Subcutaneous abdominal adipose tissue (tissue), 5 donors: Measurements from ENCODE around the gene AP1M2.
"Not testable (repeated sequence)": the region's sequence is repeated elsewhere in the genome, so short reads cannot be mapped to it uniquely, and the experiment has no call there.

Experiments used
- H3K27ac ChIP-seq: one replicate; pipeline ENCODE4 v1.7.0; 2013; ENCODE audit warnings: low read depth, mild to moderate bottlenecking, inconsistent platforms, low read length, moderate library complexity
- H3K27me3 ChIP-seq, 5 donors: one replicate each; pipeline ENCODE4 v1.7.0; 2013; ENCODE audit warnings: low read length in 5 of 5, inconsistent platforms in 1 of 5; ENCODE audit not compliant: control insufficient read depth in 5 of 5, insufficient read depth in 4 of 5
- H3K36me3 ChIP-seq, 5 donors: one replicate each; pipeline ENCODE4 v1.7.0; 2013; ENCODE audit warnings: low read length in 5 of 5; ENCODE audit not compliant: control insufficient read depth in 5 of 5, insufficient read depth in 5 of 5
- H3K4me1 ChIP-seq, 5 donors: one replicate each; pipeline ENCODE4 v1.7.0; 2013; ENCODE audit warnings: low read length in 5 of 5, mild to moderate bottlenecking in 3 of 5, moderate library complexity in 1 of 5; ENCODE audit not compliant: control insufficient read depth in 5 of 5, insufficient read depth in 5 of 5
- H3K4me3 ChIP-seq, 5 donors: one replicate each; pipeline ENCODE4 v1.7.0; 2013; ENCODE audit warnings: low read length in 5 of 5, low read depth in 1 of 5
- H3K9ac ChIP-seq, 5 donors: one replicate each; pipeline ENCODE4 v1.7.0; 2013; ENCODE audit warnings: low read length in 5 of 5, mild to moderate bottlenecking in 4 of 5, moderate library complexity in 3 of 5
- H3K9me3 ChIP-seq, 5 donors: one replicate each; pipeline ENCODE4 v1.7.0; 2013; ENCODE audit warnings: low read length in 5 of 5; ENCODE audit not compliant: control insufficient read depth in 5 of 5
- donor health status: healthy.
- donor health status: healthy.
- donor health status: healthy.
- donor health status: healthy.
- donor health status: healthy.

The AP1M2 gene

DNA sequence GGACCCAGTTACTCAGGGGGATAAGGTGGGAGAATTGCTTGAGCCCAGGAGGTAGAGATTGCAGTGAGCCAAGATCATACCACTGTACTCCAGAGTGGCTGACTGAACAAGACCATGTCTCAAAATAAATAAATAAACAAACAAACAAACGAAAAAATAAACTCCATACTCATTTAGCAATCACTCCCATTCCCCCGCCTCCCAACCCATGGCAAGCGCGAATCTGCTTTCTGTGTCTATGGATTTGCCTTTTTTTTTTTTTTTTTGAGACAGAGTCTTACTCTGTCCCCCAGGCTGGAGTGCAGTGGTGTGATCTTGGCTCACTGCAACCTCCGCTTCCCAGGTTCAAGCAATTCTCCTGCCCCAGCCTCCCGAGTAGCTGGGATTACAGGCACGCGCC is 60.2 kb downstream of the AP1M2 start:
- not testable (repeated sequence) for H3K9me3 ChIP-seq, H3K36me3 ChIP-seq, H3K9ac ChIP-seq, H3K27me3 ChIP-seq, H3K27ac ChIP-seq, H3K4me1 ChIP-seq, H3K4me3 ChIP-seq

DNA sequence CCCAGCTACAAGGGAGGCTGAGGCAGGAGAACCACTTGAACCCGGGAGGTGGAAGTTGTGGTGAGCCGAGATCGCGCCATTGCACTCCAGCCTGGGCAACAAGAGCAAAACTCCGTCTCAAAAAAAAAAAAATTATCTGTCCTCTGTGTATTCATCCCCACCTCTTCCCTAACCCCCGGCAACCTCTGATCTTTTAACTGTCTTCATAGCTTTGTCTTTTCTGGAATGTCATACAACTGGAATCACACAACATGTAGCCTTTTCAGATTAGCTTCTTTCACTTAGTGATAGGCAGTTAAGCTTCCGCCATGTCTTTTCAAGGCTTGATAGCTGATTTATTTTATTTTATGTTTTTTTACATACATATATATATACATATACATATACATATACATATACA is 61.5 kb downstream of the AP1M2 start:
- H3K27ac ChIP-seq: no peak overlapping the region
- no peaks in the 10 kb centered on the region for H3K4me1 ChIP-seq
- no peak overlapping the region for H3K4me3 ChIP-seq
- H3K9me3 ChIP-seq: no peaks in the 10 kb centered on the region
- H3K27me3 ChIP-seq: peaks cover 0 to 6% (median 0%) of the 10 kb centered on the region in 5 donors
- no peak overlapping the region for H3K9ac ChIP-seq
- H3K36me3 ChIP-seq: no peaks in the 10 kb centered on the region

DNA sequence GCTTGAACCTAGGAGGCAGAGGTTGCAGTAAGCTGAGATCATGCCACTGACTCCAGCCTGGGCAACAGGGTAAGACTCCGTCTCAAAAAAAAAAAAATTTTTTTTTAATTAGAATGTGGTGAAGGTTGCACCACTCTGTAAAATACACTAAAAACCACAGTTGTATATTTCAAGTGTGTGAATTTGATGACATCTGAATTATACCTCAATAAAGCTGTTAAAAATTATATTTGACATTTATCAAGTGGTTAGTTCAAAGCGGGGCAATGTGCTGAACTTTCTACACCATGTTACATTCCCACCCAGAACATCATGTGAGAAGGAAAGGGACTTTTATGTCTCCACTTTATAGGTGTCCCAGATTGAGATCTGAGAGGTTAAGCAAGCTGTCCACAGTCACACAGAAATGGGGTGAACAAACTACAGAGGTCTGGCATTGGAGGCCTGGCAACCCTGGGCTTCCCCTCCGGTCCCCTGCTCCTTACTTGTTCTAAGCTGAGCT is 63.9 kb downstream of the AP1M2 start:
- Histone ChIP-seq H3K27me3 (peaks cover 8 to 25% (median 15%) of the 10 kb centered on the region in 5 donors), H3K4me1 (peaks cover 0 to 9% (median 7%) of the 10 kb centered on the region in 5 donors), H3K4me3 (no peak overlapping the region), H3K9ac (no peak overlapping the region), H3K36me3 (no peaks in the 10 kb centered on the region), H3K9me3 (no peaks in the 10 kb centered on the region), H3K27ac (no peak overlapping the region)
